ENCODE data around the gene ACADSB.

The ACADSB gene

GRCh38 chr10:123073187-123073586 is 64.4 kb downstream of the ACADSB start:
- Mint-ChIP-seq H3K9me3 (no peaks in the 10 kb centered on the region), H3K4me3 (no peak overlapping the region), H3K4me1 (ENCODE audit: low read depth) (no peaks in the 10 kb centered on the region), H3K36me3 (ENCODE audit: low read depth) (no peaks in the 10 kb centered on the region), H3K27ac (no peak overlapping the region), H3K27me3 (peaks cover 6% of the 10 kb centered on the region)
- intact Hi-C loops (cut with micrococcal nuclease) = no loop called here

GRCh38 chr10:123074215-123074614 is 65.4 kb downstream of the ACADSB start:
- no peak overlapping the region for H3K4me3 Mint-ChIP-seq
- H3K36me3 Mint-ChIP-seq (ENCODE audit: low read depth) = no peaks in the 10 kb centered on the region
- no peaks in the 10 kb centered on the region for H3K9me3 Mint-ChIP-seq
- intact Hi-C loops (cut with micrococcal nuclease) = no loop called here
- H3K27me3 Mint-ChIP-seq = peaks cover 5% of the 10 kb centered on the region
- H3K4me1 Mint-ChIP-seq (ENCODE audit: low read depth) = no peaks in the 10 kb centered on the region
- H3K27ac Mint-ChIP-seq = no peak overlapping the region

- H3K36me3 Mint-ChIP-seq (ENCODE audit: low read depth) = no peaks in the 10 kb centered on the region
- no peaks in the 10 kb centered on the region for H3K27me3 Mint-ChIP-seq
- H3K4me3 Mint-ChIP-seq = no peak overlapping the region
- H3K9me3 Mint-ChIP-seq = peaks cover 9% of the 10 kb centered on the region
- no peaks in the 10 kb centered on the region for H3K4me1 Mint-ChIP-seq (ENCODE audit: low read depth)
- no peak overlapping the region for H3K27ac Mint-ChIP-seq
- intact Hi-C loops (cut with micrococcal nuclease) = no loop called here
These were observed 73.1 kb downstream of the ACADSB start for GRCh38 chr10:123081896-123082295.

GRCh38 chr10:123083811-123084210 is 75.0 kb downstream of the ACADSB start:
- Mint-ChIP-seq H3K36me3 (ENCODE audit: low read depth) (no peaks in the 10 kb centered on the region), H3K4me3 (no peak overlapping the region), H3K27me3 (no peaks in the 10 kb centered on the region), H3K27ac (no peak overlapping the region), H3K4me1 (ENCODE audit: low read depth) (no peaks in the 10 kb centered on the region), H3K9me3 (peaks cover 9% of the 10 kb centered on the region)
- intact Hi-C loops (cut with micrococcal nuclease) = no loop called here

GRCh38 chr10:123086281-123086680 is 77.5 kb downstream of the ACADSB start:
- H3K4me1 Mint-ChIP-seq (ENCODE audit: low read depth) = no peaks in the 10 kb centered on the region
- H3K4me3 Mint-ChIP-seq = no peak overlapping the region
- H3K27me3 Mint-ChIP-seq = no peaks in the 10 kb centered on the region
- no peaks in the 10 kb centered on the region for H3K36me3 Mint-ChIP-seq (ENCODE audit: low read depth)
- H3K9me3 Mint-ChIP-seq = peaks cover 9% of the 10 kb centered on the region
- intact Hi-C loops (cut with micrococcal nuclease) = no loop called here
- H3K27ac Mint-ChIP-seq = no peak overlapping the region

GRCh38 chr10:123087348-123087747 is 78.5 kb downstream of the ACADSB start:
- Mint-ChIP-seq H3K27me3 (peaks cover 2% of the 10 kb centered on the region), H3K36me3 (ENCODE audit: low read depth) (no peaks in the 10 kb centered on the region), H3K4me1 (ENCODE audit: low read depth) (no peaks in the 10 kb centered on the region), H3K9me3 (peaks cover 9% of the 10 kb centered on the region), H3K4me3 (no peak overlapping the region), H3K27ac (no peak overlapping the region)
- intact Hi-C loops (cut with micrococcal nuclease) = no loop called here

- intact Hi-C loops (cut with micrococcal nuclease) = no loop called here
- H3K4me3 Mint-ChIP-seq = no peak overlapping the region
- no peak overlapping the region for H3K27ac Mint-ChIP-seq
These were observed 79.0 kb downstream of the ACADSB start for GRCh38 chr10:123087786-123088185.

GRCh38 chr10:123092635-123093414 is 84.0 kb downstream of the ACADSB start:
- H3K4me3 Mint-ChIP-seq = no peak overlapping the region
- no peaks in the 10 kb centered on the region for H3K9me3 Mint-ChIP-seq
- no peaks in the 10 kb centered on the region for H3K36me3 Mint-ChIP-seq (ENCODE audit: low read depth)
- no peaks in the 10 kb centered on the region for H3K4me1 Mint-ChIP-seq (ENCODE audit: low read depth)
- H3K27ac Mint-ChIP-seq = no peak overlapping the region
- H3K27me3 Mint-ChIP-seq = peaks cover 4% of the 10 kb centered on the region
- intact Hi-C loops (cut with micrococcal nuclease) = no loop called here

More at GRCh38 chr10:123087786-123088185, 79.0 kb downstream of the ACADSB start:
- Mint-ChIP-seq H3K36me3 (ENCODE audit: low read depth) (no peaks in the 10 kb centered on the region), H3K4me1 (ENCODE audit: low read depth) (no peaks in the 10 kb centered on the region), H3K9me3 (peaks cover 9% of the 10 kb centered on the region), H3K27me3 (peaks cover 4% of the 10 kb centered on the region)

GRCh38 chr10:123093489-123093888 is 84.7 kb downstream of the ACADSB start:
- intact Hi-C loops (cut with micrococcal nuclease) = no loop called here
- Mint-ChIP-seq H3K27ac (no peak overlapping the region), H3K27me3 (peaks cover 6% of the 10 kb centered on the region), H3K4me1 (ENCODE audit: low read depth) (no peaks in the 10 kb centered on the region), H3K9me3 (no peaks in the 10 kb centered on the region), H3K36me3 (ENCODE audit: low read depth) (no peaks in the 10 kb centered on the region), H3K4me3 (no peak overlapping the region)

- Mint-ChIP-seq H3K27me3 (peaks cover 8% of the 10 kb centered on the region), H3K27ac (no peak overlapping the region), H3K4me3 (no peak overlapping the region)
These were observed 87.6 kb downstream of the ACADSB start for GRCh38 chr10:123096452-123096851.

GRCh38 chr10:123097039-123097438 is 88.2 kb downstream of the ACADSB start:
- Mint-ChIP-seq H3K27me3 (peaks cover 8% of the 10 kb centered on the region), H3K4me3 (no peak overlapping the region), H3K4me1 (ENCODE audit: low read depth) (no peaks in the 10 kb centered on the region), H3K27ac (no peak overlapping the region), H3K9me3 (no peaks in the 10 kb centered on the region), H3K36me3 (ENCODE audit: low read depth) (no peaks in the 10 kb centered on the region)
- intact Hi-C loops (cut with micrococcal nuclease) = no loop called here

More at GRCh38 chr10:123096452-123096851, 87.6 kb downstream of the ACADSB start:
- H3K36me3 Mint-ChIP-seq (ENCODE audit: low read depth) = no peaks in the 10 kb centered on the region
- intact Hi-C loops (cut with micrococcal nuclease) = no loop called here
- H3K9me3 Mint-ChIP-seq = no peaks in the 10 kb centered on the region
- H3K4me1 Mint-ChIP-seq (ENCODE audit: low read depth) = no peaks in the 10 kb centered on the region

- no peak overlapping the region for H3K27ac Mint-ChIP-seq
- intact Hi-C loops (cut with micrococcal nuclease) = no loop called here
- no peaks in the 10 kb centered on the region for H3K9me3 Mint-ChIP-seq
- H3K4me3 Mint-ChIP-seq = no peak overlapping the region
- no peaks in the 10 kb centered on the region for H3K4me1 Mint-ChIP-seq (ENCODE audit: low read depth)
- H3K27me3 Mint-ChIP-seq = peaks cover 6% of the 10 kb centered on the region
- H3K36me3 Mint-ChIP-seq (ENCODE audit: low read depth) = no peaks in the 10 kb centered on the region
These were observed 91.4 kb downstream of the ACADSB start for GRCh38 chr10:123100030-123100762.

GRCh38 chr10:123101872-123102271 is 93.1 kb downstream of the ACADSB start:
- Mint-ChIP-seq H3K27me3 (peaks cover 8% of the 10 kb centered on the region), H3K4me1 (ENCODE audit: low read depth) (no peaks in the 10 kb centered on the region), H3K36me3 (ENCODE audit: low read depth) (no peaks in the 10 kb centered on the region), H3K9me3 (no peaks in the 10 kb centered on the region), H3K4me3 (no peak overlapping the region), H3K27ac (no peak overlapping the region)
- intact Hi-C loops (cut with micrococcal nuclease) = no loop called here

- no peaks in the 10 kb centered on the region for H3K36me3 Mint-ChIP-seq (ENCODE audit: low read depth)
- H3K27me3 Mint-ChIP-seq = peaks cover 8% of the 10 kb centered on the region
- H3K4me3 Mint-ChIP-seq = no peak overlapping the region
- no peaks in the 10 kb centered on the region for H3K9me3 Mint-ChIP-seq
- H3K27ac Mint-ChIP-seq = no peak overlapping the region
- H3K4me1 Mint-ChIP-seq (ENCODE audit: low read depth) = no peaks in the 10 kb centered on the region
- intact Hi-C loops (cut with micrococcal nuclease) = no loop called here
These were observed 93.9 kb downstream of the ACADSB start for GRCh38 chr10:123102673-123103072.

Measured in dendritic cell treated with granulocyte-macrophage colony-stimulating factor and Interleukin-4, amounts not matched to agents 40 ng/mL and 50 ng/mL, for 4 days (primary cell).